Sigmoid colon (tissue), 4 donors: Measurements from ENCODE around the gene KSR1.
"Not testable (repeated sequence)": the region's sequence is repeated elsewhere in the genome, so short reads cannot be mapped to it uniquely, and the experiment has no call there.

Experiments used
- CTCF ChIP-seq, 4 experiments: fragments of 450-650 bp in 3 of 4; fragments of 200-600 bp in 1 of 4; IDR thresholded peaks; one replicate each; pipeline ENCODE4 v1.5.1; 2016 to 2019; ENCODE audit warnings: antibody characterized with exemption in 4 of 4, mild to moderate bottlenecking in 3 of 4, moderate library complexity in 2 of 4
- POLR2A ChIP-seq, 2 donors: fragments of 450-650 bp; IDR thresholded peaks; one replicate each; pipeline ENCODE4 v1.6.1; 2016; ENCODE audit warnings: antibody characterized with exemption in 2 of 2, mild to moderate bottlenecking in 2 of 2, moderate library complexity in 2 of 2
- POLR2AphosphoS5 ChIP-seq, 4 donors: sonication (generic); formaldehyde crosslinking; IDR thresholded peaks; one replicate each; pipeline ENCODE4 v1.6.1; 2017; ENCODE audit warnings: antibody characterized with exemption in 4 of 4

GRCh38 chr17:27653449-27653971 lies 197.3 kb downstream of the KSR1 start:
- TF ChIP-seq POLR2A, CTCF, POLR2AphosphoS5 (IDR thresholded peaks at IDR 0.05): not testable (repeated sequence)
